ENCODE measurements around the gene RACGAP1. TPM values are rescaled to one million over a fixed set of nuclear protein-coding genes. Genes with fewer than 3 reads are reported as not detected.
"Not testable (repeated sequence)": the region's sequence is repeated elsewhere in the genome, so short reads cannot be mapped to it uniquely, and the experiment has no call there.

Gene RACGAP1
- polyA plus RNA-seq, 12 donors = 17.4 to 36.4 (median 28.5) TPM; not detected in 1

DNA sequence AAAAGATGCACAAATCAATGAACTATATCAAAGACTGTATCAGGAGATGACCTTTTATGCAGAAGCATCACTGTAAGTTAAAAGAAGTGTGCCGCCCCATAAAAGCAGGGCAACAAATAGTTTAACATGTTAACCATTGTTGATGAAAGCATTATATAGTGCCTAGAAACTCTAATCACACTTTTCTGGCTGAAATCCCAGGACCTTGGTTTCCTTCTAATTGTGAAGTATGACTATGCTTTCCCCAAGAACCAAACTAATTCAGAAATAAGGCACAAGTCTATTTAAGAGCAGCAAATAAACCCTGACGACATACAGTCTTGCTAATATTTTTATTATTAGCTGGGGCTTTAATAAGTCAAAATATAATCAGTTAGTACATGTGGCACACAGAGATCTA is 21.7 kb downstream of the RACGAP1 start:
- no peak for DNase-seq

GRCh38 chr12:49998453-49998852 is 26.8 kb downstream of the RACGAP1 start:
- no peak for DNase-seq

DNA sequence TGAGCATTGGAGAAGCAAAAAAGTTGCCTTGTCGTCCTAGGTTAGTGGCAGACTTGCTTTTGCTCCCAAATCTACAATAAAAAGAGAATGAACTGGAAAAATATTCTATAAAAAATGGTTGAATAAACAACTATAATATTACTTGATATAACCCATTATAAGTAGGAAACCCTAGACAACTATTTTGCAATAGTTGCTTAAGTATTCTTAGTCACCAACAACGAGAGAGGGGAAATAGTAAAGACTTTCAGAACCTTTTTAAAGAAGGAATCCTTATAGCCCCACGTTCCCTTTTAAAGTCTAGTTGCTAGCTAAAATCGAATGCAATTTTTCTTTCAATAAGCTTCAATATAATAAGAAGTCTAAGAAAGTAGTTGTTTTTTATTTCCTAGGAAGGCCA is 35.0 kb downstream of the RACGAP1 start:
- no peak for DNase-seq

DNA sequence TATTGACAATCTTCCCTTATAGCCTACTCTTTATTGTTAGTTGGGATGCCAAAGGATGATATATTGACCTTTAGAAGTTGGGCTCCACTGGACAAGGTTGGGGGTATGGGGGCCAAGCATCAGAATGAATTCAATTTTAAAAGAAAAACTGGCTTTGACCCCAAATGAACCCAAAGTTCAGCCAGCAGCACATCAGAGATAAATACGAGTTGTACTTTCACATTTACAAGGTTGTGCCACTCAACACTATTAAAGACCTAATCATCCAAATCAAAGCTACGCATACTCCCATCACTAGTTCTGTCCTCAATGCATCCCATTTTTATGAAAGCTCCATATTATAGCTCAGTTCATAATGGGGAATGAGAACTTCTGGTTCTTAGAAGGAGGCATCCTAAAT is 35.9 kb downstream of the RACGAP1 start:
- DNase-seq = not testable (repeated sequence)

- no peak for DNase-seq
These were observed 37.5 kb downstream of the RACGAP1 start for GRCh38 chr12:49987625-49988303.

DNA sequence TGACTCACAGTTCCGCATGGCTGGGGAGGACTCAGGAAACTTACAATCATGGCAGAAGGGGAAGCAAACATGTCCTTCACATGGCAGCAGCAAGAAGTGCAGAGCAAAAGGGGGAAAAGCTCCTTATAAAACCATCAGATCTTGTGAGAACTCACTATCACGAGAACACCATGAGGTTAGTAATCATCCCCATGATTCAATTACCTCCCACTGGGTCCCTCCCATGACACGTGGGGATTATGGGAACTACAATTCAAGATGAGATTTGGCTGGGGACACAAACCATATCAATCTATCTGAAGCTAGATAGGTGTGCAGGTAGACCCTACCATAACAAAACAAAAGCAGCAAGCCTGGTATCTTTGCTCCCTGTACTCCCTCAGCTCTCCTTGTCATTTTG is 38.8 kb downstream of the RACGAP1 start:
- not testable (repeated sequence) for DNase-seq

- DNase-seq = no peak
These were observed 39.3 kb downstream of the RACGAP1 start for GRCh38 chr12:49985981-49986380.

DNA sequence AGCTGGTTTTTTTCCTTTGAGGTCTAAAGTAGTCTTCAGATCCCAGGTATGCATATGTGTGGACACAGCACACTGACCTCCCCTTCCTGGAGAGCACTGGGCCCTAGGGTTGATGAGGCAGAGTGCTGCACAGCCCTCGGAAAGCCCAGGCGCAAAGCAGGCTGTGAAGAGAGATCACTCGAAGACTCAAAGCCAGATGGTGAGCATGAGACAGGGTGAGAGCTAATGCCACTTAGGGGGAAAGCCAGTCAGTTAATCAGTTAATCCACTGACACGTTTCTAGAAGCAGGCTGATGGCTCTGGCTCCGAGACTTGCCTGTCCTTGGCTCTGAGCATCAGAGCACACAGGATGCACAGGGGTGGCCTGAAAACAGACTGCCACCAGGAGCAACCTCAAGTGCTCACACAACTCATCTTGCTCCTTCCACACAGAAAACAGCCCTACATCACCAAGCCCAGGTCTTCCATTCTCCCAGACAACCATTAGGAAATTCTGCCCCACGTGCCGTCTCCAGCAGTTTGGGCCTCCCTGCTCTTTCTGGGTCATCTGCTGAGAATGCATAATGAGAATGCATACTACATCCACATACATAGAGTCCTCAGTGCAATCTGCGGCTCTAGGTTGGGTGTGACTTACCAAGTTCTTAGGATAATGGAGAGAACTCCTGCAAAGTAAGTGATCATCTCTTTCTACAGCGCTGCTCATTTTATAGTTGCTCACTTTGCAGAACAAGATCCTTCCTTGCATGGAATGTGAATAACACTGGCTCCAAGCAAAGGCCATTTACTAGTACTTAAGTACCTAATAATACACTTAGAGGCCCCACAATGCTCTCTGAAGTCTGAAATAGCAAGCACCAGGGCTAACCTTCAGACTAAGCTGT is 40.6 kb downstream of the RACGAP1 start:
- DNase-seq = no peak

DNA sequence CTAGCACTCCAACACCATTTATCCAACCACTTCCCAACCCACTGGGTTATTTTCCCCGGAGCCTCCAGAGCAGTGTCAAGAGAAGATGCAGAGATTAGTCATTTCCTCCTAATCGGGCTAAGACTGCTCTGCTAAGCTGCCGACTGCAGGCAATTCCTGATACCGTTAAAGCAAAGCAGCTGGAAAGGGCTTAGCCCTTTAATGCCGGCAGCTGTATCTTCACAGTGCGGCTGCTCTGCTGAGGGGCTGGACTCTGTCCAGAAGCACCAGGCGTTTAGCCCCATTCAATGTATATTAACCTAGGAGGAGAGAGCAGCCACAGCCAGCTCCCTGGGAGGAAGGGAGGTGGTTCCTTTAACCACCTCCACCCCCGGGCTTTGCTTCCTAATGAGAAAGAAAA is 41.4 kb downstream of the RACGAP1 start:
- DNase-seq = peak; percentile 62

DNA sequence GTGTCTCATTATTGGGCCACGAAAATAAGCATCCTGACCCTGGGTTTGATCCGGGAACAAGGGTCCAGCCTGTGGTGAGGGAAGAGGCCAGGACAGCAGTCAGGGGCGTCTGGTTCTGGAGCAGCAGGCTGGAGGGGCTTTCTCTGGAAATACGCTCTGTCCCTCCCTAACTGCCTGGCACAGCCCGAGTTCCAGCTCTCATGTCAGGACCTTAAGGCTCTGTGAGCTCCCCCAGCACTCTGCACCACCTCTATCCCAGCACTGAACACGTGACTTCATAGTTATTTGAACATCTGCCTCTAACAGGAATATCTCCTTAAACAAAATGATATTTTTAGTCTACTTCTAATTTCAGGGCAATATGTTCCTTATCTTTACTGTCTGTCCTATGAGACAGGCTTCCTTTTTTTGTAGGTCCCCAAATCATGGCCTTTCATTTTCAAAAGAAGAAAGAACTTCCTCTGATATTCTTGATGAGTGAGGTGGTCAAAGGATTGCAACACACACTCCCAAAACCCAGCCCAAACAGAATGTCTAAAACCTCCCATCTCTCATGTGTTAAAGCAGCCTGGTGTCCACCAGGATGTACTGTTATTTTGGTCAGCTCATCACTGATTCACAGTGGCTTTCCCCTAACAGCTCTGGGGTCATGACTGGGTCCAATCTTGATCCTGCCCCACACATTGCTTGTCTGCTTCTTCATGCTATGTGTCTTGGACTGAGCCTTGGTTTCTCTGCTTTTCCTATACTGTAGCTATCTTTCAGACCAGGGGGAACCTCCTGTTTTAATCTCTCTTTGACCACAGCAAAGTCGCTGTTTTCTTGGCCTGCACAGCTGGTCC is 42.8 kb downstream of the RACGAP1 start:
- DNase-seq = no peak

- no peak for DNase-seq
These were observed 44.6 kb downstream of the RACGAP1 start for GRCh38 chr12:49980501-49981349.

DNA sequence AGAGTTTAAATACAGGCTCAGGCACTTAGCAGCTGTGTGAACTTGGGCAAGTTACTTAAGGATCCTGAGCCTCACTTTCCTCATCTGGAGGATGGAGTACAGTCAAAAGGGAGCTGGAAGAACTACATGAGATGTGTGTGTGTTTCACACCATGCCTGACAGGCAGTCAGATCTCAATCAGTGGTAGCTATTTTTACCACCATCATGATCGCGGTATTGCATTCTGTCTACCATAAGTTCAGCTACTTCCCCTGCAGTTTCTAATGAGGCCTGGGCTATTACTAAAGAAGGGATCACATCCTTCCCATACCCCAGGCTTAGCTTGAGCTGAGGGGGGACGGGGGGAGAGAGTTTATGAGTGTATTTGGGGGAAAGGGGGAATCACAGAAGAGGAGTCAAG is 45.5 kb downstream of the RACGAP1 start:
- no peak for DNase-seq

DNA sequence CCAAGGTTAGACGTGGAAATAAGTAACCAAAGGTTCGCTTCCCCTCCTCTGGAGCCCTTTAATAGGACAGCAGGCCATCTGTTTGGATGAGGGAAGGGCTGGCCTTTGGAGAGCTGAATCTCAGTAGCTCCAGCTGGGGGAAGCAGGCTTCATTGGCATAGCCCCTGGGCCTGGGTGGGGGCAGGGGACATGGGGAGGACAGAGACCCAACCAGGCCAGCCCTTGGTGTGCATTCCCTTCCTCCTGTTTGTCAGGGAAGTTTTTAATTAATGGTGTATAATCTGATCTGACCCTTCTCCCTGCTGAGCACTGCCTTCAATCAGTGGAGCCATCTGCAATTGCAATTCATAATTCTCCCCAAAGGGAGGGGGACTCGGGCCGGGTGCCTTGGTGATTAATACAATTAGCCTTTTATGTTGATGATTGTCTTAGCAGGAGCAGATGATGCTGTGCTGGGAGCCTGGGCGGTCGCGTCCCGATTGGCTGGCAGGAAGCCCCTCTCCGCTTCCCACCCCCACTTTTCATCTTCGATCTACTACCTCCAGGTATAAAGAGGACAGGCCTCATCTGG is 46.2 kb downstream of the RACGAP1 start:
- no peak for DNase-seq

GRCh38 chr12:49978125-49978524 is 47.2 kb downstream of the RACGAP1 start:
- no peak for DNase-seq

- no peak for DNase-seq
These were observed 48.7 kb downstream of the RACGAP1 start for GRCh38 chr12:49976557-49976956.

DNA sequence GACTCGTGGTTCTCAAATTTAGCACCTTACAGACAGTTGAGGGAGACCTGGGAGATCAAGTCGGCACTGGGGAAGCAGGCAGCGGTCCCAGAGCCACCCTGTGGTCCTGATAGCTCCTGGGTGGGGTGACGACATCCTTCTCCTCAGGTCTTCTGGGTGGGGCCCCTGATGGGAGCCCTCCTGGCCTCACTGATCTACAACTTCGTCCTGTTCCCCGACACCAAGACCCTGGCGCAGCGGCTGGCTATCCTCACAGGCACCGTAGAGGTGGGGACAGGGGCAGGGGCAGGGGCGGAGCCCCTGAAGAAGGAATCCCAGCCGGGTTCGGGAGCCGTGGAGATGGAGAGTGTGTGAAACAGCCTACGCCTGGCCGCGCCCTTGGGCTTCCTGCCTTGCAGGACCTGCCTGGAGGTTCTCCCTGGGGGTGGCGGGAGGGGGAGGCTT is 50.0 kb downstream of the RACGAP1 start:
- no peak for DNase-seq

- peak; percentile 62 for DNase-seq
These were observed 50.5 kb downstream of the RACGAP1 start for GRCh38 chr12:49974677-49975317.

- peak; percentile 66 for DNase-seq
These were observed 51.0 kb downstream of the RACGAP1 start for GRCh38 chr12:49974231-49974675.

DNA sequence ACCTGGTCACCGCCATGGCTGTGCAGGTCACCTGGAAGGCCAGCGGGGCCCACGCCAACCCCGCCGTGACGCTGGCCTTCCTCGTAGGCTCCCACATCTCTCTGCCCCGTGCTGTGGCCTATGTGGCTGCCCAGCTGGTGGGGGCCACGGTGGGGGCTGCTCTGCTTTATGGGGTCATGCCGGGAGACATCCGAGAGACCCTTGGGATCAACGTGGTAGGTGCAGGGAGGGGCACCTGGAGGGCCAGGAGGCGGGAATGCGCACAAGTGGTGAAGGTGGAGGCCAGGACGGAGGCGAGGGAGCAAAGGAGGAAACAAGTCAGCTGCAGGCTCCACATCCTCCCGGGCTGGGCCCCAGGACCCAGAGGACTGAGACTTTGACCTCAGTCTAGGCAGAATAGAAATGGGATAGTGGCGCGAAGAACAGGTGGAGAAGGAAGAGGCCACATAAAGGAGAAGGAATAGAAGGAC is 51.9 kb downstream of the RACGAP1 start:
- DNase-seq = no peak

Measured in muscle of arm (tissue), 12 donors.